HepG2 (cell line): Measurements from ENCODE around the gene WDR89. TPM values are rescaled to one million over a fixed set of nuclear protein-coding genes. Genes with fewer than 3 reads are reported as not detected.

Source experiments
- ATAC-seq: fragments of 200-7000 bp; cut with Tn5 transposase; 3 replicates; pipeline ENCODE4 v1.9.1; 2020; ENCODE audit warnings: mild to moderate bottlenecking, moderate library complexity
- BruUV-seq: library from RNA; stranded (reverse); fragments of 400-500 nt; replicated peaks from 2 replicates; lab custom pipeline; 2021; lab: Mats Ljungman, UMichigan
- CTCF ChIA-PET: fragments of 300-600 bp; formaldehyde crosslinking; extraction: SDS; loops from one replicate; lab custom pipeline; 2021; ENCODE audit warnings: low total read pairs, inconsistent platforms, low intra/inter-chr PET ratio; lab: Yijun Ruan, JAX
- POLR2A ChIA-PET: fragments of 350-600 bp; sonication (Branson Sonifier 250); formaldehyde crosslinking; loops from one replicate; lab custom pipeline; 2020; ENCODE audit warnings: antibody characterized with exemption, inconsistent platforms; lab: Yijun Ruan, JAX
- DNase-seq: peaks from one replicate; pipeline ENCODE4 v3.0.0-alpha.2; 2015; ENCODE audit warnings: low spot score
- FAIRE-seq: peaks from 3 replicates; lab custom pipeline; 2011; peaks lifted over from hg19 to GRCh38; lab: Jason Lieb, UNC
- H2AFZ ChIP-seq: one replicate; pipeline ENCODE4 v1.6.1; 2011; ENCODE audit warnings: low read length, inconsistent platforms
- H3K27ac ChIP-seq: fragments of 300-600 bp; 3 replicates; pipeline ENCODE4 v1.8.0; 2011; ENCODE audit warnings: mixed run types, mild to moderate bottlenecking, mixed read lengths, low read length, inconsistent platforms; ENCODE audit not compliant: insufficient read depth; ENCODE audit errors: extremely low read length
- H3K27me3 ChIP-seq, 2 experiments: fragments of 200-600 bp in 1 of 2; 2 replicates in 1 of 2; 3 replicates in 1 of 2; pipeline versions ENCODE4 v1.6.0 to v1.8.0; 2011; ENCODE audit warnings: low read length in 2 of 2, mild to moderate bottlenecking in 2 of 2, moderate library complexity in 2 of 2, inconsistent platforms in 1 of 2; ENCODE audit not compliant: insufficient read depth in 2 of 2, control insufficient read depth in 1 of 2
- H3K36me3 ChIP-seq, 2 experiments: fragments of 200-600 bp in 1 of 2; replicated peaks in 1 of 2; 2 replicates in 1 of 2; 3 replicates in 1 of 2; pipeline versions ENCODE4 v1.5.1 to v1.8.0; 2011; ENCODE audit warnings: low read length in 2 of 2, inconsistent platforms in 1 of 2; ENCODE audit not compliant: insufficient read depth in 2 of 2, control insufficient read depth in 1 of 2
- H3K4me1 ChIP-seq: 2 replicates; pipeline ENCODE4 v1.5.1; 2012; ENCODE audit warnings: low read length, inconsistent platforms; ENCODE audit not compliant: insufficient read depth
- H3K4me2 ChIP-seq: 2 replicates; pipeline ENCODE4 v1.6.0; 2011; ENCODE audit warnings: low read depth, low read length, inconsistent platforms
- H3K4me3 ChIP-seq, 3 experiments: fragments of 200-600 bp in 1 of 3; sonication (generic), shearing (Covaris generic) in 1 of 3; replicated peaks in 1 of 3; 2 replicates each; pipeline ENCODE4 v1.5.1; 2011 to 2016; ENCODE audit warnings: low read length in 3 of 3, inconsistent platforms in 2 of 3, low read depth in 2 of 3, mild to moderate bottlenecking in 2 of 3, control low read depth in 1 of 3, mixed read lengths in 1 of 3; ENCODE audit not compliant: insufficient read depth in 1 of 3
- H3K79me2 ChIP-seq: one replicate; pipeline ENCODE4 v1.6.1; 2011; ENCODE audit warnings: low read length, inconsistent platforms; ENCODE audit not compliant: insufficient read depth
- H3K9ac ChIP-seq: 2 replicates; pipeline ENCODE4 v1.6.0; 2011; ENCODE audit warnings: mild to moderate bottlenecking, low read depth, low read length, inconsistent platforms; ENCODE audit not compliant: insufficient read depth
- H3K9me3 ChIP-seq: 2 replicates; pipeline ENCODE4 v1.5.1; 2012; ENCODE audit warnings: mild to moderate bottlenecking, low read length
- H4K20me1 ChIP-seq: 2 replicates; pipeline ENCODE4 v1.6.0; 2011; ENCODE audit warnings: inconsistent platforms, mild to moderate bottlenecking, low read length, moderate library complexity; ENCODE audit not compliant: insufficient read depth
- ATRX ChIP-seq: sonication (generic); formaldehyde crosslinking; IDR thresholded peaks from 2 replicates; pipeline ENCODE4 v1.4.0; 2020; ENCODE audit warnings: missing genetic modification reagents, borderline replicate concordance
- DNMT3B ChIP-seq: conservative IDR thresholded peaks from 2 replicates; pipeline ENCODE4 v1.6.1; 2016; ENCODE audit warnings: missing biosample characterization, control low read depth
- GFI1 ChIP-seq: sonication (generic); formaldehyde crosslinking; IDR thresholded peaks from 2 replicates; pipeline ENCODE4 v1.5.0; 2020; ENCODE audit warnings: missing genetic modification reagents, mild to moderate bottlenecking, borderline replicate concordance
- MAFK ChIP-seq, 2 experiments: IDR thresholded peaks in 1 of 2; conservative IDR thresholded peaks in 1 of 2; 2 replicates each; pipeline ENCODE4 v1.6.1; 2011; ENCODE audit warnings: improper control_type of control experiment in 2 of 2, low read length in 2 of 2
- MBNL3 ChIP-seq: fragments of 250-450 bp; sonication (Bioruptor Pico); conservative IDR thresholded peaks from 2 replicates; pipeline ENCODE4 v1.8.0; 2022; ENCODE audit warnings: mild to moderate bottlenecking, inconsistent platforms
- PCBP2 ChIP-seq: fragments of 200-400 bp; formaldehyde crosslinking; optimal IDR thresholded peaks from 2 replicates; pipeline ENCODE3; 2018; ENCODE audit warnings: low read length, low read depth; ENCODE audit not compliant: poor library complexity, severe bottlenecking
- PRMT3 ChIP-seq: sonication (generic); formaldehyde crosslinking; IDR thresholded peaks from 2 replicates; pipeline ENCODE4 v1.8.1; 2022; ENCODE audit warnings: low read depth, mild to moderate bottlenecking, moderate library complexity, missing genetic modification reagents, borderline replicate concordance
- SMYD3 ChIP-seq: sonication (generic); formaldehyde crosslinking; IDR thresholded peaks from 2 replicates; pipeline ENCODE4 v1.8.1; 2023; ENCODE audit warnings: mild to moderate bottlenecking, missing genetic modification reagents
- THAP11 ChIP-seq: IDR thresholded peaks from 2 replicates; pipeline ENCODE4 v1.6.1; 2016; ENCODE audit warnings: missing biosample characterization, missing genetic modification reagents
- ZNF136 ChIP-seq: sonication (generic); formaldehyde crosslinking; IDR thresholded peaks from 2 replicates; pipeline ENCODE4 v1.8.1; 2022; ENCODE audit warnings: low read depth, mild to moderate bottlenecking, moderate library complexity, missing genetic modification reagents
- ZNF235 ChIP-seq: sonication (generic); formaldehyde crosslinking; IDR thresholded peaks from 2 replicates; pipeline ENCODE4 v1.8.1; 2023; ENCODE audit warnings: mild to moderate bottlenecking, missing genetic modification reagents, borderline replicate concordance
- ZNF549 ChIP-seq: sonication (generic); formaldehyde crosslinking; IDR thresholded peaks from 2 replicates; pipeline ENCODE4 v1.5.0; 2020; ENCODE audit warnings: missing genetic modification reagents
- whole genome bisulfite sequencing: methylation state at CpG from one replicate; pipeline ENCODE4 v1.1.6; 2017; ENCODE audit warnings: low lambda C conversion rate; 5-methylcytosine and 5-hydroxymethylcytosine counted together
- in situ Hi-C: cut with HindIII; loops from 2 replicates; pipeline ENCODE4 v1.10.0; 2017; ENCODE audit warnings: low pct_unique_long_range_greater_than_20kb; ENCODE audit not compliant: extremely low pct_ligation_motif_present
- intact Hi-C: fragments of 100-400 bp; cut with micrococcal nuclease; formaldehyde crosslinking; loops from one replicate; pipeline ENCODE4 v1.10.0; 2022; ENCODE audit not compliant: unreplicated experiment
- polyA plus RNA-seq, 8 experiments: library from polyadenylated mRNA; depleted of rRNA in 3 of 8; stranded (reverse) in 7 of 8; unstranded in 1 of 8; fragments of >200 nt; fragmentation: Illumina TruSeq in 4 of 8; extraction: Trizol in 4 of 8; gene quantifications; 2 replicates each; pipeline versions ENCODE4 v1.2.1 to v1.2.3, GENCODE V29; 2011 to 2016; ENCODE audit warnings: low read depth in 4 of 8, missing spikeins in 1 of 8, mixed read lengths in 1 of 8; ENCODE audit not compliant: insufficient read depth in 1 of 8
- total RNA-seq, 5 experiments: library from RNA; depleted of rRNA; stranded (reverse); fragments of >200 nt; fragmentation: Illumina TruSeq; extraction: Trizol; gene quantifications; 2 replicates each; pipeline ENCODE4 v1.2.3, GENCODE V29; 2016; ENCODE audit warnings: low read depth in 1 of 5
- TF ChIP-seq, protein P1 (sequence below): sonication (generic); formaldehyde crosslinking; conservative IDR thresholded peaks from 2 replicates; pipeline ENCODE4 v1.8.0; 2022; ENCODE audit warnings: low read depth, missing genetic modification reagents
- TF ChIP-seq, protein P2 (sequence below): sonication (generic); formaldehyde crosslinking; IDR thresholded peaks from 2 replicates; pipeline ENCODE4 v1.9.0; 2021; ENCODE audit warnings: missing genetic modification reagents, borderline replicate concordance
- TF ChIP-seq, protein P3 (sequence below): sonication (generic); formaldehyde crosslinking; IDR thresholded peaks from 2 replicates; pipeline ENCODE4 v1.8.0; 2022; ENCODE audit warnings: mild to moderate bottlenecking, missing genetic modification reagents, borderline replicate concordance
- TF ChIP-seq, protein P4 (sequence below): conservative IDR thresholded peaks from 2 replicates; pipeline ENCODE4 v1.6.1; 2018; ENCODE audit warnings: missing genetic modification reagents
- TF ChIP-seq, protein P5 (sequence below): sonication (generic); formaldehyde crosslinking; IDR thresholded peaks from 2 replicates; pipeline ENCODE4 v1.4.0; 2020; ENCODE audit warnings: mild to moderate bottlenecking, missing genetic modification reagents

WDR89 gene
- total and polyA plus RNA-seq, 2 of the 13 experiments (the other 11 are each of a cell fraction or from before 2014, with no cell fraction given): 5.2 to 20.1 TPM

DNA sequence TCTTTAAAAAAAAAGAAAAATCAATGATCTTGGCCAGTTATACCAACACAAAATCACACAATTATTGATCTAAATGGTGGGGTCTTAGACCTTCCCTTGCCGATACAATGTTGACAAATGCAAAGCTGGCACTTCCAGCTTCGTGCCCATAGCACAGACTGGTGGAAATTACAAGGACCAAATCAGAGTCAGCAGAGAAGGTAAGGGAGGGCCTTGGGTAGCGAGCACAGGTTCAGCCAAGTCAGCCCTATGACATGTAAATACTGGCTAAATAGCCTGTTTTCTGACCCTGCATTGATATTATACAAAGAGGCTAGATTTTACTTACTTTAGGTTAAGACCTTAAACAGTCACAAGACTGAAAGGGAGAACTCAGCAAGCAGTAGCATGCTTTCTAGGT is 30.3 kb upstream of the WDR89 start:
- TF ChIP-seq MBNL3 (CRISPR knock-in tag): no peak
- TF ChIP-seq GFI1 (CRISPR knock-in tag): no peak
- TF ChIP-seq, protein P1, sequence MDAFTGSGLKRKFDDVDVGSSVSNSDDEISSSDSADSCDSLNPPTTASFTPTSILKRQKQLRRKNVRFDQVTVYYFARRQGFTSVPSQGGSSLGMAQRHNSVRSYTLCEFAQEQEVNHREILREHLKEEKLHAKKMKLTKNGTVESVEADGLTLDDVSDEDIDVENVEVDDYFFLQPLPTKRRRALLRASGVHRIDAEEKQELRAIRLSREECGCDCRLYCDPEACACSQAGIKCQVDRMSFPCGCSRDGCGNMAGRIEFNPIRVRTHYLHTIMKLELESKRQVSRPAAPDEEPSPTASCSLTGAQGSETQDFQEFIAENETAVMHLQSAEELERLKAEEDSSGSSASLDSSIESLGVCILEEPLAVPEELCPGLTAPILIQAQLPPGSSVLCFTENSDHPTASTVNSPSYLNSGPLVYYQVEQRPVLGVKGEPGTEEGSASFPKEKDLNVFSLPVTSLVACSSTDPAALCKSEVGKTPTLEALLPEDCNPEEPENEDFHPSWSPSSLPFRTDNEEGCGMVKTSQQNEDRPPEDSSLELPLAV (CRISPR knock-in tag): no peak
- TF ChIP-seq, protein P2, sequence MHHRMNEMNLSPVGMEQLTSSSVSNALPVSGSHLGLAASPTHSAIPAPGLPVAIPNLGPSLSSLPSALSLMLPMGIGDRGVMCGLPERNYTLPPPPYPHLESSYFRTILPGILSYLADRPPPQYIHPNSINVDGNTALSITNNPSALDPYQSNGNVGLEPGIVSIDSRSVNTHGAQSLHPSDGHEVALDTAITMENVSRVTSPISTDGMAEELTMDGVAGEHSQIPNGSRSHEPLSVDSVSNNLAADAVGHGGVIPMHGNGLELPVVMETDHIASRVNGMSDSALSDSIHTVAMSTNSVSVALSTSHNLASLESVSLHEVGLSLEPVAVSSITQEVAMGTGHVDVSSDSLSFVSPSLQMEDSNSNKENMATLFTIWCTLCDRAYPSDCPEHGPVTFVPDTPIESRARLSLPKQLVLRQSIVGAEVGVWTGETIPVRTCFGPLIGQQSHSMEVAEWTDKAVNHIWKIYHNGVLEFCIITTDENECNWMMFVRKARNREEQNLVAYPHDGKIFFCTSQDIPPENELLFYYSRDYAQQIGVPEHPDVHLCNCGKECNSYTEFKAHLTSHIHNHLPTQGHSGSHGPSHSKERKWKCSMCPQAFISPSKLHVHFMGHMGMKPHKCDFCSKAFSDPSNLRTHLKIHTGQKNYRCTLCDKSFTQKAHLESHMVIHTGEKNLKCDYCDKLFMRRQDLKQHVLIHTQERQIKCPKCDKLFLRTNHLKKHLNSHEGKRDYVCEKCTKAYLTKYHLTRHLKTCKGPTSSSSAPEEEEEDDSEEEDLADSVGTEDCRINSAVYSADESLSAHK (CRISPR knock-in tag): no peak
- no peak for TF ChIP-seq ZNF549 (CRISPR knock-in tag)
- no peak for TF ChIP-seq PCBP2
- no peak for TF ChIP-seq DNMT3B (CRISPR knock-in tag)
- TF ChIP-seq SMYD3: no peak
- no peak for TF ChIP-seq PRMT3
- TF ChIP-seq, protein P3, sequence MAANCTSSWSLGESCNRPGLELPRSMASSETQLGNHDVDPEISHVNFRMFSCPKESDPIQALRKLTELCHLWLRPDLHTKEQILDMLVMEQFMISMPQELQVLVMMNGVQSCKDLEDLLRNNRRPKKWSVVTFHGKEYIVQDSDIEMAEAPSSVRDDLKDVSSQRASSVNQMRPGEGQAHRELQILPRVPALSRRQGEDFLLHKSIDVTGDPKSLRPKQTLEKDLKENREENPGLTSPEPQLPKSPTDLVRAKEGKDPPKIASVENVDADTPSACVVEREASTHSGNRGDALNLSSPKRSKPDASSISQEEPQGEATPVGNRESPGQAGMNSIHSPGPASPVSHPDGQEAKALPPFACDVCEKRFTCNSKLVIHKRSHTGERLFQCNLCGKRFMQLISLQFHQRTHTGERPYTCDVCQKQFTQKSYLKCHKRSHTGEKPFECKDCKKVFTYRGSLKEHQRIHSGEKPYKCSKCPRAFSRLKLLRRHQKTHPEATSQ (CRISPR knock-in tag): no peak
- TF ChIP-seq, protein P4, sequence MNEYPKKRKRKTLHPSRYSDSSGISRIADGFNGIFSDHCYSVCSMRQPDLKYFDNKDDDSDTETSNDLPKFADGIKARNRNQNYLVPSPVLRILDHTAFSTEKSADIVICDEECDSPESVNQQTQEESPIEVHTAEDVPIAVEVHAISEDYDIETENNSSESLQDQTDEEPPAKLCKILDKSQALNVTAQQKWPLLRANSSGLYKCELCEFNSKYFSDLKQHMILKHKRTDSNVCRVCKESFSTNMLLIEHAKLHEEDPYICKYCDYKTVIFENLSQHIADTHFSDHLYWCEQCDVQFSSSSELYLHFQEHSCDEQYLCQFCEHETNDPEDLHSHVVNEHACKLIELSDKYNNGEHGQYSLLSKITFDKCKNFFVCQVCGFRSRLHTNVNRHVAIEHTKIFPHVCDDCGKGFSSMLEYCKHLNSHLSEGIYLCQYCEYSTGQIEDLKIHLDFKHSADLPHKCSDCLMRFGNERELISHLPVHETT (CRISPR knock-in tag): no peak
- TF ChIP-seq THAP11 (CRISPR knock-in tag): no peak
- no peak for TF ChIP-seq ZNF235
- TF ChIP-seq MAFK (conservative IDR thresholded peaks at IDR 0.05 in 1 of 2, IDR thresholded peaks at IDR 0.05 in 1 of 2; ENCODE audit: low read length in 2 of 2): no peak
- TF ChIP-seq, protein P5, sequence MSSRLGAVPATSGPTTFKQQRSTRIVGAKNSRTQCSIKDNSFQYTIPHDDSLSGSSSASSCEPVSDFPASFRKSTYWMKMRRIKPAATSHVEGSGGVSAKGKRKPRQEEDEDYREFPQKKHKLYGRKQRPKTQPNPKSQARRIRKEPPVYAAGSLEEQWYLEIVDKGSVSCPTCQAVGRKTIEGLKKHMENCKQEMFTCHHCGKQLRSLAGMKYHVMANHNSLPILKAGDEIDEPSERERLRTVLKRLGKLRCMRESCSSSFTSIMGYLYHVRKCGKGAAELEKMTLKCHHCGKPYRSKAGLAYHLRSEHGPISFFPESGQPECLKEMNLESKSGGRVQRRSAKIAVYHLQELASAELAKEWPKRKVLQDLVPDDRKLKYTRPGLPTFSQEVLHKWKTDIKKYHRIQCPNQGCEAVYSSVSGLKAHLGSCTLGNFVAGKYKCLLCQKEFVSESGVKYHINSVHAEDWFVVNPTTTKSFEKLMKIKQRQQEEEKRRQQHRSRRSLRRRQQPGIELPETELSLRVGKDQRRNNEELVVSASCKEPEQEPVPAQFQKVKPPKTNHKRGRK (CRISPR knock-in tag): no peak
- no peak for TF ChIP-seq ATRX (CRISPR knock-in tag)
- no peak for TF ChIP-seq ZNF136
- intact Hi-C loops: no loop called here
- H3K36me3 ChIP-seq: no peaks in the 10 kb centered on the region
- no peaks in the 10 kb centered on the region for H3K79me2 ChIP-seq
- POLR2A ChIA-PET: no interaction called here
- FAIRE-seq: no peak
- H3K27ac ChIP-seq: no peak overlapping the region
- H4K20me1 ChIP-seq: no peaks in the 10 kb centered on the region
- WGBS: 46% methylated on average over 3 of the region's 3 CpGs
- no peaks in the 10 kb centered on the region for H3K9me3 ChIP-seq
- peaks cover 19% of the 10 kb centered on the region; the same call in 1 of the 2 replicates for H3K4me1 ChIP-seq
- no peak for ATAC-seq
- DNase-seq: no peak
- CTCF ChIA-PET: no interaction called here
- BruUV-seq: no TSS peak
- peak overlapping the region; percentile 0; the same call in 1 of the 2 replicates for H3K4me2 ChIP-seq
- in situ Hi-C loops: no loop called here
- H3K4me3 ChIP-seq: no peak overlapping the region
- H2AFZ ChIP-seq: no peak overlapping the region
- H3K27me3 ChIP-seq: no peaks in the 10 kb centered on the region
- H3K9ac ChIP-seq: no peak overlapping the region
